Forelimb muscle (tissue), 1 donor: ENCODE results near the gene CABP2. TPM values are rescaled to one million over a fixed set of nuclear protein-coding genes. Genes with fewer than 3 reads are reported as not detected.
"Not testable (repeated sequence)": the region's sequence is repeated elsewhere in the genome, so short reads cannot be mapped to it uniquely, and the experiment has no call there.

ENCODE experiments used
- DNase-seq: peaks from one replicate; pipeline ENCODE4 v3.0.0-alpha.2; 2013; ENCODE audit warnings: low read depth
- polyA plus RNA-seq: library from polyadenylated mRNA; unstranded; fragments of 120-200 nt; gene quantifications from one replicate; pipeline ENCODE4 v1.2.1, GENCODE V29; 2013; ENCODE audit not compliant: insufficient read length

CABP2 gene
- polyA plus RNA-seq: not detected

DNA sequence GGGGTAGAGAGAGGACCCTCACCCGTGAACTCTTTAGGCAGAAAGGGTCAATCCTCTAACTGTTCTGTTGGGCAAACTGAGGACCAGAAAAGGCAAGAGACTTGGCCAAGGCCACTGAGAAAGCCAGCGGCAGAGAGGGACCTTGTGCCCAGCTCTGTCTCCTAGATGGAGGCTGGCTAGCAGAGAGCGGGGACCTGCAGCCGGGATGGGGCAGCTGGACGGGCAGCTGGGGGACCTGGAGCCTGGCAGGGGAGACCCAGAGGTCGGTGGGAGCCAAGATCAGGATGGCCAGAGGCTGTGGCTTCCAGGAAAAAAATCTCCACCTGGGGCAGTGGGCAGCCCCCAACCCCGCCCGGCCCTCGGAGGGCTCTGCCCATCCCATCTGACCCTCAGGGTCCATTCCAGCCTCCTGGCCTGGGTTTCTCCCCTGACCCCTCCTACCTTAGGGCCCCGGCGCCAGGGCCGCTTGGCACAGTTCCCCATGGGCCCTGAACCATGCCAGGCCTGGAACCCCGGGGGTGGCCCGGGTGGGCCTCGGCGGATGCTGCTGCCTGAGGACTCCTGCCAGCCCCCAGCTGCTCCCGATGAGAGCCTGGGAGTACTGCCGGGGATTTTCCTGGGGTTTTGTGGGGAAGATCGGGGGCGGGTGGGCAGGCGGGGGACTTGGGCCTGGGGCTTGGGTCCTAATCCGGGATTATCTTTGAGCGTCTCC lies at the start of gene CABP2:
Gene CABP2 (minus strand): TSS at position 603 of the 712 bp plus-strand sequence. CDS start 120 bp downstream, at position 483.
- no peak for DNase-seq

DNA sequence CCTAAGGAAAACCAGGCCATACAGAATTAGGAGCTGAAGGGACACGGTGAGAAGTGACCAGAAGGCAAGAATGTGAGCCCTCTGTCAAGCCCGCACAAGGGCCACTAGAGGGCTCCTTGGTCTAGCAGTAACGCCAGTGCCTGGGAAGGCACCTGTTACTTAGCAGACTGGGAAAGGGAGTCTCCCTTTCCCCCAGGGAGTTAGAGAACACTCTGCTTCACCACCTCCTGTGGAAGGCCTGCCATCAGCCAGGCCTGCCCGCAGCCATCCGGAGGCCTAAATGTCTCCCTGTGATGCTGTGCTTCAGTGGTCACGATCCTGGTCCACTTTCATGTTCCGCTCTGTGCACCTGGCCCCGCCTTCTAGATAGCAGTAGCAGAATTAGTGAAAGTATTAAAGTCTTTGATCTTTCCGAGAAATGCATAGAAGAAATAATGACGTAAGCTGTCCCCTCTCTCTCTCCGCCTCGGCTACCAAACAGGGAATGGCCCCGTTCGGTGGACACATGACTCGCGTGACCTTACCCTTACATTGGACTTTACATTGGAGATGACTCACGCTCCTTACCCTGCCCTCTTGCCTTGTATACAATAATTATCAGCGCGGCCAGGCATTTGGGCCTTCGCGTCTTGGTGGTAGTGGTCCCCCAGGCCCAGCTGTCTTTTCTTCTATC lies 49.6 kb upstream of the CABP2 start:
- DNase-seq: no peak

DNA sequence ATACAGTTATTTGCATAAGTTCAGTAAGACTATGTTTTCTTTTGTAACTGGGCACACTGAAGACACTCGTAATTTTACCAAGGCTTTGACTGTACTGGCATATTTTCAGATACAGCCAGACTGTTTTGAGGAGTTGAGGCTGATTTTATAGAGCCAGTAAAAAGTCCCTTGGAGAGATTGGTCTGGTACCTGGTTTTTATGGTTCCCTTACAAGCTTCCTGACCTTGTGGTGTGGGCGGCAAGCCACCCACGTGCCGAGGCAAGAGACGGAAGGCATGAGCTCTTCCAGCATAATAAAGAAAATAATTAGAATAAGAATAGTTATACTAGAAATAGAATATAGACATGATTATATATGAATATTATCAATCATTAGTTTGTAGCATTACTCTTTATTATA lies 49.1 kb upstream of the CABP2 start:
- DNase-seq: no peak

DNA sequence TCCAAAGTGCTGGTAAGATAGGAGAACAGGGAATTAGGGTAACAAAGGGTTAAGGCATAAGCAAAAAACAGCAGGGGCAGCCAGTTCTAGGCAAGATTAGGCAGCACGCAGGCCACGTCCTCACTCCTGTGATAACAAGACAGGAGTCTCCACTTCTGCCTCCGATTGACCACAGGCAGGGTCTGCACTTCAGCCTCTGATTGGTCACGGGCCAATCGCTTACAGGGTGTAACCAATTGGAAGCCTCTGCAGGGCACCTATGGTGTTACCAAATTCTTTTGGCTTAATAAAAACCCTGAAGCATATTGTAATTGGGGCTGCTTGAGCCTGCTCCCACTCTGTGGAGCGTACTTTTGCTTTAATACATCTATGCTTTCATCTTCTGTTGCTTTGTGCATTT lies 48.2 kb upstream of the CABP2 start:
- no peak for DNase-seq

DNA sequence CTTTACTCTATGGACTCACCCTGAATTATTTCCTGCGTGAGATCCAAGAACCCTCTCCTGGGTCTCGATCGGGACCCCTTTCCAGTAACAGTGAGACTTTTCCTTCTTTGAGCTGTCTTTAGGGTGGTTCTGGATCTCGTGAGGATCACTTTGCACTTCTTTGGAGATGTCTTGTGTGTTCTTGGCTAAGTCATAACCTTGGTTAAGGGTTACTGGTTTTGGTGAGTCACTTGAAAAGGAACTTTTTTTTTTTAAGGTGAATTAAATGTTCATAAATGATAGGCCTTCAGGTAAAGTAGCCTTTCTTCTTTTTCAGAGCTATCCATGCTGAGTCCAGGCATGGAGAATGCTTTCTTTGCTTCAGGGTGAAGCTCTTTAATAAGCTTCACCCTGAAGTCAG lies 41.0 kb upstream of the CABP2 start:
- no peak for DNase-seq

DNA sequence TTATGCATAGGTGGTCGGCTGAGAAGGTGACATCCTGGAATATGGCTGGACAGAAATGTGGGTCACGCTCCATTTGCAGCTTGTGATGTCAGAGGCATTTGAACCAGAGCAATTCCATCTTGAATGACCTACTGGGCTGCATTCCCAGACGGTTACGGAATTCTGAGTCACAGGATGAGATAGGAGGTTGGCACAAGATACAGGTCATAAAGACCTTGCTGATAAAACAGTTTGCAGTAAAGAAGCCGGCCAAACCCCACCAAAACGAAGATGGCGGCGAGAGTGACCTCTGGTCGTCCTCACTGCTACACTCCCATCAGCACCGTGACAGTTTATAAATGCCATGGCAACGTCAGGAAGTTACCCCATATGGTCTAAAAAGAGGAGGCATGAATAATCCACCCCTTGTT lies 40.5 kb upstream of the CABP2 start:
- DNase-seq: not testable (repeated sequence)

DNA sequence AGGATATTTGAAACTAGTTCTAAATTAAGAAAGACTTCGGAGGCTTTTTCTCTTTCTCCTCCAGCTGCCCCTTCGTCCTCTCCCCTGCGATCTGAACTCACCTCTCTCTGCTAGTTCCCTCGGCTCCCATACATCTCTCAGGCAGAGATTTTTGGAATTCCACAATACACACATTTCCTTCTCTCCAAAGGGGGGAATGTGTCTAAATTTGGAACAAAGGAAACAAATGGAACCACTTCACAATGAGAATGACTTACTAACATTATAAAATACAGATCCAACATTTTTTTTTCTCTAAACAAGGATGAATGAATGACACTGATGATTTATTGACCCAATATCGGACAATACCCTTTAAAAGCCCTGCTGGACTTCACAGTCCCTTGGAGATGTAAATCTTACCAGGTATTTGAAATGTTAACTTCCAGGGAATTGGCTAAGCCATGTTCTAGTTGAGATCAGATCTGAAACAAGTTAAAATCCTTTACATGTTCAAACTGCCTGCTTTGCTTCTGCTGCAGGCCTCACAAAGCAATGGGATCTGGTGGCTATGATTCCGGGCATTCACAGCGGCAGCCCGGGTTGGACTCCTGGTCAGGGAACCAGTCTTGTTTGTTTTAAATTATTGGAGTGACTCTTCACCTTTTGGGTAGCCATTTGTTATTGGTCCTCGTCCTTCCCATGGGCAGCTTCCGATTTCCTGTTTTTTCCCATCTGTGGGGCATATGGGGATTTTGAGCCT lies 39.9 kb upstream of the CABP2 start:
- no peak for DNase-seq

DNA sequence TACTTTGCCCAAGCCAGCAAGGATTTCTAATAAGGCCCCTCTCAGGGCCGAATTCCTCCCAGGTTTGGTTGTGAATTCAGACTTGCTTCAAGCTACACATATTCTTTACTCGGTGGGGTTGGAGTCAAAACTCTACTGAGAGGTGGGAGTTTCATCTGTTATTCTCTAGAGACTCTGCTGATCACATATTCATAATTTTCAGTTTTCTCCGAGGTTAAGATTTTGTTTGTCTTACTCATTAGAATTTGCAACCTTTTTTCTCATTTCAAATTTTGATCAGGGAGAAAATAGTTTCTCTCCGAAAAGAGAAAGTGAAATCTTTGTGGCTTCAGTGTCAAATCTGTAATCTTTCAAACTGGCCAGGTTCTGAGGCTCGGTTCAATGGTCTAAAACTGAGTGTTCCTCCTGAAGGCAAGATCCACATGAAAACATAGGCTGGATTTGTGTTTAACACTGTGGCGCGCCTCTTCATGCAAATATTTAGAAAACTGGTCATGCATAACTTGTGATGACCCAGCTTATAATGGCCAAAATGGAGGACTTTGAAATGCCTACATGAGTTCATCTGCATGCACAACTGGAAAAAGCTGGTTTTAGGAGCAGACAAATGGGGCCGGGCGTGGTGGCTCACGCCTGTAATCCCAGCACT lies 38.8 kb upstream of the CABP2 start:
- DNase-seq: no peak

DNA sequence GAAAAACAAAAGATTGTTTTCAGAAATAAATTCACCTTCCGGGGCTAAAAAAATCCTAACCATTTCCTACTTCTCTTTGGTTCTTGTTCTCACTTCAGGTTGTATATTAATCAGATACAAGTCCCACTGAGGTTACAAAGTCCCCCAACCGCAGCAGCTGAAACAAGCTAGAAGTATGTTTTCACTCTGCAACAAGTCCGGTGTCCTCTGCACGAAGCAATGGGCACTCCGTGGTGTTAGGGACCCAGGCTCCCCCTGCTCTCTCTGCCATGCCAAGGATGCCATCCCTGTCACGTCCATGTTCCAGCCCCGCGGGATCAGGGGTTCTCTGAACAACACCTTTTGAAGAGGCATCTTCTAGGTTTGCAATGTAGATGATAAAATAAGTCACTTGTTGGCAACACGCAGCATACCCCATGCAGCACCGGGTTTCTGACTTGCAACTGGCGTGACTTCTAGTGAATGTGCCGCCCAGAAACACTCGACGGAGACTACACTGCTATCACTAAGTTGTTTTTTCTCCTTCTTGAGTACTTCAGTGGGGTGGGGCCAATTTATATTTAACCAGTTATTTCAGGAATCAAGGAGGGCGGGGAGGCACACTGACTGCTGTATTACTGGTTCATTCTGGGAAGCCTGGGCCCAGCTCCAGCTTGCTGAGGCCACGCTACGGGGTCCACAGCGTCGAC lies 35.0 kb upstream of the CABP2 start:
- DNase-seq: no peak

DNA sequence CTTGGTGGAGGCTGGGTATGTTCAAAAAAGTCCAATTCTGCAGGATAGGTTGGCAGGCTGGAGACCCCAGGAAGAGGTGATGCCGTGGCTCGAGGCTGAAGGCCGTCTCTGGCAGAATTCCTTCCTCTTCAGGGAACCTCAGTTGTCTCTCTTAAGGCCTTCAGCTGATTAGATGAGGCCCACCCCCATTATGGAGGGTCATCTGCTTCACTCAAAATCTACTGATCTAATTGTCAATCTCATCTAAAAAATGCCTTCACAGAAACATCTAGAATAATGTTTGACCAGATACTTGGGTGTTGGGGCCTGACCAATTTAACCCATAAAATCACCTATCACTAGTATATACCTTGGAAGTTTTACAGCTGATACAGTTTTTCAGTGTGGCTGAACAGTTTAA lies 33.0 kb upstream of the CABP2 start:
- DNase-seq: no peak

DNA sequence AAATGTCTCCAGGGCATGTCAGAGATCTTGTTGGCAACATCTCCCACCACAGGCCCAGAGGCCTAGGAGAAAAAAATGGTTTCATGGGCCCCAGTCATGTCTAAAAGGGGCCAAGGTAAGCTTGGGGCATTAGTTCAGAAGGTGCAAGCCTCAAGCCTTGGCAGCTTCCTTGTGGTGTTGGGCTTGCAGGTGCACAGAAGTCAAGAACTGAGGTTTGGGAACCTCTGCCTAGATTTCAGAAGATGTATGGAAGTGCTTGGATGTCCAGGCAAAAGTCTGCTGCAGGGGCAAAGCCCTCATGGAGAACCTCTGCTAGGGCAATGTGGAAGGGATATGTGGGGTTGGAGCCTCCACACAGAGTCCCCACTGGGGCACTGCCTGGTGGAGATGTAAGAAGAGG lies 28.5 kb upstream of the CABP2 start:
- not testable (repeated sequence) for DNase-seq

DNA sequence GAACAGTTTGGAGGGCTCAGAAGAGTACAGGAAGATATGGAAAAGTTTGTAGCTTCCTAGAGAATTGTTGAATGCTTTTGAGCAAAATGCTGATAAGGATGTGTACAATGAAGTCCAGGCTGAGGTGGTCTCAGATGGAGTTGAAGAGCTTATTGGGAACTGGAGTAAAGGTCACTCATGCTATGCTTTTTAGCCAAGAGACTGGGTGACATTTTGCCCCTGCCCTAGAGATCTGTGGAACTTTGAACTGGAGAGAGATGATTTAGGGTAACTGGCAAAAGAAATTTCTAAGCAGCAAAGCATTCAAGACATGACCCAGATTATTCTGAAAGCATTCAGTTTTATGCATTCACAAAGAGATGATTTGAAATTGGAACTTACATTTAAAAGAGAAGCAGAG lies 27.9 kb upstream of the CABP2 start:
- no peak for DNase-seq

DNA sequence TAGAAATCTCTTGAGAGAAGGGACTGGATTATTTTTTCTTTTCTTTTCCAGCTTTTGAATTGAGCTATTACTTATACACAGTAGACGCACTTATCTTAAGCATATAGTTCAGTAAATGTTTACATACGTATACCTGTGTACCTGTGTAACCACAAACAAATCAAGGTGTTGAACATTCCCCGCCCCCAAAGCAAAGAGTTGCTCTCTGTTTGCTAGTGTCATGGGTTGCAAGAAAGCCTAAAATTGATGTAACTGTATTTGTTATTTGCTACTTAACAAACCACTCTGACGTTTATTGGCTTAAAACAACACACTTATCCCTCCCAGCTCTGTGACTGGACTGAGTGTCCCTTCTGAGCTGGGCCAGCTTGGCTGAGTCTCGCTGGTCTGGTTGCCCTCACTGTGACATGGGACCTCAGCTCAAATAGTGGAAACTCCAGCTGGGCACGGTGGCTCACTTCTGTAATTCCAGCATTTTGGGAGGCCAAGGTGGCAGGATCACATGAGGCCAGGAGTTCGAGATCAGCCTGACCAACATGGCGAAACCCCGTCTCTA lies 25.4 kb upstream of the CABP2 start:
- DNase-seq: no peak

DNA sequence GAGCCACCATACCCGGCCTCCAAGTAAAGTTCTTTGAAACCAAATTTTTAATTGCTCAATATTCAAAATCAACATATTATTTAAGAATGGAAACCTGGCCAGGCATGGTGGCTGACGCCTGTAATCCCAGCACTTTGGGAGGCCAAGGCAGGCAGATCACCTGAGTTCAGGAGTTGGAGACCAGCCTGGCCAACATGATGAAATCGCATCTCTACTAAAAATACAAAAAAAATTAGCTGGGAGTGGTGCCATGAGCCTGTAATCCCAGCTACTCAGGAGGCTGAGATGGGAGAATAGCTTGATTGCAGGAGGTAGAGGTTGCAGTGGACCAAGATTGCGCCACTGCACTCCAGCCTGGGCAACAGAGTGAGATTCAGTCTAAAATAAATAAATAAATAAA lies 24.9 kb upstream of the CABP2 start:
- not testable (repeated sequence) for DNase-seq

DNA sequence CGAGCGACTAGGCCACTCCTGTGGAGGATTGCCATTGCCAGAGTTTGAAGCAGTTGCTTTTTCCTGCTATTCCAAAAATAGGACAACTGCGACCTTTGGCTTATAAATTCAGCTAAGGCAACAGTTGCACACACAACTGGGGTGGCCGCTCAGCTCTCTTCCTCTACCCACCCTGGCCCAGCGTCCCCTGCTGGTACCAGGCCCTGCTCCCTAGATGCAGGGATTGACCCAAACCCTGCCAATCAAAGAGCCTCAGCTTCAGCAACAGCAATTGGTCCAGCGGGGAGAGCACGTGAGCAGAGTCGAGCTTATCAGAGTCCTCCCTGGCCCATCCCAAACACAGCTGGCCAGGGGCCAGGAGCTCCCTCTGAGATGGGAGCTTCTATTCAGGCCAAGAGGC lies 22.0 kb upstream of the CABP2 start:
- DNase-seq: no peak

DNA sequence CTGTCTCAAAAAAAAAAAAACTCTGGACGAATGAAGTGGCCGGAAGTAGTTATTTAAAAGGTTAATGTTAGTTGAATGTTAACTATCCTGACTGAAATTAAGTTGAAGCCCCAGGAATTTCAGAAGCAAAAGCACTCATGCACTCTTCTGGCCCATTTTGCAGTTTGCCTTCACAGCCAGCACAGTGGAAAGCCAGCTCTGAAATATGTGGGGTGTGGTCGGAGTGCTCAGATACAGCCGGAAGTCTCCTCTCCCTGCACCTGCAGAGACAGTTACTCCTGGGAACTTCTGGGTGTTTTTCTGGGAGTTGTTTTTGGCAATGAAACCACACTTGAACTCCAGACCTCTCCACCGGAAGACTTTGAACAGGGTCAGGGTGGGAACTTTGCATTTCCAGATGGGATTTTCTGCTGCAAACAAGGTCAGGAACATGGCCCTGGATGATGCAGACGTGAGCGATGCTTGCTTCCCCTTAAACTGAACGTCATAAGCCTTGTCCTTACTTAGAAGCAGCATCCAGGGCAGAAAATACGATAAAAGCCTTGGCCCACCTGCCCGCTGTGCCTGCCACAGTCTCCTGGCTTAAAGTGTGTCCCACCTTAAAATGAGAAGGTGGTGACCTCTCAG lies 21.5 kb upstream of the CABP2 start:
- DNase-seq: no peak

DNA sequence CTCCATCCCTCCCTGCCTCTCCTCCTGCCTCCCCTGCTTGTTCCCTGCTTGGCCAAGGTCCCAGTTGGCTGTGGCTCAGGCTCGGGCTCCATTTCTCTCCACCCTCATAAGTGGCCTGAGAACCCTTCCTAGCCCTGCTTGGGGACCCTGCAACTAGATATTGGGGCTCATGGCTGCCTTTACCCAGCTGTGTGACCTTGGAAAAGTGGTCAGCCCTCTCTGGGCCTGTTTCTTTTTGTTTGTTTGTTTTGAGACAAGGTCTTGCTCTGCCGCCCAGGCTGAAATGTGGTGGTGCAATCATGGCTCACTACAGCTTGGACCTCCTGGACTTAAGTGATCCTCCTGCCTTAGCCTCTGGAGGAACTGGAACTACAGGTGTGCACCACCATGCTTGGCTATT lies 20.3 kb upstream of the CABP2 start:
- DNase-seq: no peak

DNA sequence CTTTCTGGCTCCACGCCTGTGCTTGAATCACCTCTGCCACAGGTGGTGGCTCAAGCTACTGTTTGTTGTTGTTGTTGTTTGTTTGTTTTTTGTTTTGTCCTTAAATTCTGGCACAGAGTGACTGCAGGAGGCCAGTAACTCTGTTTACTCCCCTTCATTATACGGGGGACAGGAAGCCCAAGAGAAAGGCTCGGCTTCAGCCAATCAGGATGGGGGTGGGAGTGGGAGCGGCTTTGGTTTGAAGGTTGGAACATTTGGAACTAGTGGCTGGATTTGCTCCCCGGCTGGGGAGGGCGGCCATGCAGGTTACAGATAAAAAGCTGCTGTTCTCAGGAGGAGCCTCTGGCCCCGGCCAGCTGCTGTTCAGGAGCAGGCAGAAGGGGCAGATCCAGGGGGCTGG lies 19.7 kb upstream of the CABP2 start:
- DNase-seq: no peak

DNA sequence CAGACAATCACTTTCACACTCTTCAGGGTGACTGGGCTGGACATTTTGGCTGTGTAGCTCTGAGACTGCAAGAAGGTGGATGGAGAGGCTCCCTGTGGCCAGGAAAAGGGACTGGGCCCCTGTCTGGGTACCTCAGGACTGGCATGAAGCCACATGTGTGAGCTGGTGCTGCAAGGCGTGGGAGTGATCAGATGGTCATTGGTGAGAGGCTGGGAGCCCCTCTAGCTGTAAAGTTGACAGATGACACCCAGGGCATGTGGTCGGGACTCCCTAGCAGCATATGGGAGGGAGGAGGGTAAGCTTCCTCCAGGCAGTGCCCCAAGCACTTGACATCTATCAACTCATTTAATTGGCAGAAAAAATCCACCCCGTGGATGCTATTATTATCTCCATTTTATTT lies 18.9 kb upstream of the CABP2 start:
- no peak for DNase-seq

DNA sequence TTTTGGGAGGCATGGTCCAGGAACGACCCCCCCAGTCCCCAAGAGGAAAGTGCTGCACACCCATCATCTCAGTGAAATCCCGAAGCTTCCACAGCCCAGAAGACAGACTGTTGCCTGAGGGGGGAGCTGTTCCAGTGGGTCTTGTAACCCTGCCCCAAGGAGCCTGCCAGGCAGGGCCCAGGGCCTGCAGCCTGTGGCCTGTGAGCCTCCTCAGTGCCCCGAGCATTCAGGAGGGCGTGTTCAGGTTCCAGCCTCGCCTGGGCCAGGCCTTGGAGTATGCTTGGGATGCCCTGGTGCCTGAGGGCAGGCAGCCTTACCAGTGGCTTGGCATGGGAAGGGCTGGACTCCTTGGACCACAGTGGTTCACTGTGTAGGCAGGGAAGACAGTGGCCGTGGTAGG lies 18.0 kb upstream of the CABP2 start:
- DNase-seq: no peak

DNA sequence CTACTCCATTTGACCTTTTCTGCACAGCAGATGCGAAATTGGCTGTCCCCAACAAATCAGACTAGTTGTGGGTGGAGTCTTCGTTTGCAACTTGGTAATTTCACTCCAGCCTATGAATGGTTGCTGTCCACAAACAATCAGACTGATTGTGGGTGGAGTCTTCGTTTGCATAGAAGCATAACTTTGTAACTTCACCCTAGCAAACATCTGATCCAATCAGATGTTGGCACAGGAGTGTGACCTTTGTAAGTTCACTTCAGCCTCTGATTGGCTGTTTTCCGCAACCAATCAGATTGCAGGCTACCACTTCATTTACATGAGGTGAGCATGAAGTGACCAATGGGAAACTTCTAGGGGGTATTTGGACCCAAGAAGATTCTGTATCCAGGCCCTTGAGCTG lies 16.3 kb upstream of the CABP2 start:
- no peak for DNase-seq
